NCI-H748 (cell line): Measurements from ENCODE around the gene BRICD5.
"Not testable (repeated sequence)": the region's sequence is repeated elsewhere in the genome, so short reads cannot be mapped to it uniquely, and the experiment has no call there.

Source experiments
- DNase-seq: peaks from one replicate; lab custom pipeline; 2025; ENCODE audit not compliant: unreplicated experiment; lab: John Stamatoyannopoulos, UW

Gene BRICD5

DNA sequence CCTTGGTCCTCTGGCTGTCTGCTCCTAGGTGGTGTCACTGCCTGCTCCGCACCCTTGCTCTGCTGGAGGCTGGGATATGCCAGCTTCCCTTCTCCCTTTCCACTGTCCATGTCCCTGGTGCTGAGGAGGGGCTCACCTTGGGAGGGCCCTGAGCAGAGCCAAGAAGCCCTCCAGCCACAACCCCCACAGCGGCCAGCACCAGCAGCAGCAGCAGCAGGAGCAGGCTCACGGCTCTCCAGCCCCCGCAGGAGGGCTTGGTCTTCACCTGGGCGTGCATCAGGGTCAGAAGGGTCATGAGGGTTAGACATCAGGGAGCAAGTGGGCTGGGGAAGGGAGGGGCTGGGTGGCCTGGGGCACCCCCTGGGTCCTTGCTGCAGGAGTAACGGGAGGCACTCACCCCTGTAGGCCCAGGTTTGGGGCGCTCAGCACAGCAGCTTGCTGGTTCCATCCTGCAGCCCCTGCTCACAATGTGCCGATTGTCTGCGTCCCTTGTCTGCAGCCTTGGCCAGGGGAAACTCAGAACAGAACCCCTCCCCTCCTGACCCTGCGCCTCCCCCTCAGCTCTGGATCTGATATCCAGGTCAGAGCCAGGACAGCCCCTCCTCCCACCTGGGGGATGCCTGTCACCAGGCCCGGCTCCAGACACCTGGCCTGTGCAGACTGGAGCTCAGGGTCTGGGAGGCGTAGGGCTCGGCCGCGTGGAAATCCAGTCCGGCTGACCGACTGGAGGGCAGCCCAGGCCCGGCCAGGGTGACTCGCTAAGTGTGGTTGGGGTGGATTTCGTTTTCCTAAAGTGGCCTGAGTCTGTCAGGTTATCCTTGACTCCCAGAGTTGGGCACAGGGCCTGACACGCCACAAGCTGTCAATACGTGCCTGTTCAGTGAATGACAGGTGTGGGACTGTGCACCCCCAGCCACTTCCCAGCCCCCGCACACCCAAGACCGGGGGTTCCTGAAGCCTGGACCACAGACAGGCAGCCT is at the start of gene BRICD5:
BRICD5 (minus strand) TSS at position 478 of the 980 bp plus-strand sequence; CDS start at position 448, 30 bp downstream.
- no peak for DNase-seq

DNA sequence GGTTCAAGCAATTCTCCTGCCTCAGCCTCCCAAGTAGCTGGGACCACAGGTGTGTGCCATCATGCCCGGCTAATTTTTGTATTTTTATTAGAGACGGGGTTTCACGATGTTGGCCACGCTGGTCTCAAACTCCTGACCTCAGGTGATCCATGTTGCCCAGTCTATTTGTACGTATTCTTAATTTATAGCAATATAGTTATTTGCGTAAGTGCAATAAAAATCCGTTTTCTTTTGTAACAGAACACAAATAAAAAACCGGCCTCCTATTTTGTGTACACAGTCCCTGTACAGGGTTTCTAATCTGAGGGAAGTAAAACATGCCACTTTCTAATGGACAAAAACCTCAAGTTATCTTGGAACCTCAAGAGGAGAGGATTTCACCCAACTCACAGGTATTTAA is 49.6 kb upstream of the BRICD5 start:
- DNase-seq: no peak

DNA sequence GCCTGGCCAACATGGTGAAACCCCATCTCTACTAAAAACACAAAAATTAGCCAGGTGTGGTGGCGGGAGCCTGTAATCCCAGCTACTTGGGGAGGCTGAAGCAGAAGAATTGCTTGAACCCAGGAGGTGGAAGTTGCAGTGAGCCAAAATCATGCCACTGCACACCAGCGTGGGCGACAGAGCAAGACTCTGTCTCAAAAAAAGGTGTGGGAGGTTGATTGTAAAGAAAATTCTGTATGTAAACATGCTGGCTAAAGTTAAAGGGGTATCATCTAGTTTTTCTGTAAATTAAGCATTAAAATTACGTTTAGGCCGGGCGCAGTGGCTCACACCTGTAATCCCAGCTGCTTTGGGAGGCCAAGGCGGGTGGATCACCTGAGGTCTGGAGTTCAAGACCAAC is 47.9 kb upstream of the BRICD5 start:
- not testable (repeated sequence) for DNase-seq

DNA sequence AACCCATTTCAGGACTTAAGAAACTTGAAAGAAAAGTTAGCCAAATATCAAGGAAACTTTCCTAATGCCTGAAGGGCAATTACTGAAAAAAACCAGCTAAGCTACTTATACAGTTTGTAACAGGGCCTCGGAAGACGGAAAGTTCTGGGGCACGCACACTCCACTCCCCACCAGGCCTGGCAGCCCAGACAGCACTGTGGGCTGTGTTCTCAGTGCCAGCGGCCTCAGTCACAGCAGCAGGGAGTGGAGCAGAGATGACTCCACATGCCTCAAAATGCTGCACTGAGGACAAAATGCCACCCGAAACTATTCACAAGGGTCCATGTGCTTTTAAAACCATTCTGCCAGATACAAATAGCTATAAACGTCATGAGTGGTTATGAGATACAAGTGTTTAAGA is 47.1 kb upstream of the BRICD5 start:
- DNase-seq: no peak

DNA sequence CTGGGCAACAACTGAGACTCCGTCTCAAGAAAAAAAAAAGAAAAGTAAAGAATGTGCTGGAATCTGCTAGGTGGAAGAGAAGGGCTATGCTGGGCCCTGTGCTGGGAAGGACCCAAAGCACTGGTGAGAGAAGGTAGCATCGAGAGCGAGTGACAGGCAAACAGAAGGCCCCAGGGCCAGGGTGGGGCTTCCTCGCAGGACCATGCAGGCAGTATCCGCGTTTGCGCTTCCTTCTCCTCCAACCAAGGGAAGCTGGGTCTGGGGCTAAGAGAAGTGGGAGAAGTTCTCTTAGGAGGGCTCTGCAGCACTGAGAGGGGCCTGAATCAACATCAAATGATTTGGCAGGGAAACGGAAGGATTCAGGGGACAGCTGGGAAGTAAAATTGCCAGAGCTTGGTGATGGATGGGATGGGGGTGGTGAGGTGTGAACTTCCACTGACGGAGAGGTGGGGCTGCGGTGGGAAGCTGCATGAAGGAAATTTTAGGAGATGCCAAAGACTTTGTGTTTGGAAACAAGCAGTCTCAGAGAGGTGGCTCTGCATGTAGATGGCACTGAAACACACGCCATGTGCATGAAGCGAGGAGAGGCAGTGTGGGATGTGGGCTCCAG is 46.0 kb upstream of the BRICD5 start:
- DNase-seq: no peak

DNA sequence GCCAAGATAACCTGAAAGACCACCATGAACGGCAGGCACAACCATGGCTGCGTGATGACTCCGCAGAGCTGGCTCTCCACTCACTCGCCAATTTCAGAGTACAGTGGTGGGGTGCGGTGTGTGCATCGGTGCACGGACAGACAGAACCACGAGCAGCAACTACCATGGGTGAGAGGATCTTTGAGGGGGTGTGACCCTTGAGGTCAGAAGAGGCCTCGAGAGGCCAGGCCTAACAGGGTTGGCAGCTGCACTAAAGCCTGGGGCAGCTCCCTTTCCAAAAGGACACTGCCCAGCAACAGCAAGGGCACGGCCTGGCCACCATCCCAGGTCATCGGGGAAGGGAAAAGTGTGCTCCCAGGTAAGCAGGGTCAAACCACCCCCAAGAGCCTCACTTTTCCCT is 42.6 kb upstream of the BRICD5 start:
- DNase-seq: no peak

DNA sequence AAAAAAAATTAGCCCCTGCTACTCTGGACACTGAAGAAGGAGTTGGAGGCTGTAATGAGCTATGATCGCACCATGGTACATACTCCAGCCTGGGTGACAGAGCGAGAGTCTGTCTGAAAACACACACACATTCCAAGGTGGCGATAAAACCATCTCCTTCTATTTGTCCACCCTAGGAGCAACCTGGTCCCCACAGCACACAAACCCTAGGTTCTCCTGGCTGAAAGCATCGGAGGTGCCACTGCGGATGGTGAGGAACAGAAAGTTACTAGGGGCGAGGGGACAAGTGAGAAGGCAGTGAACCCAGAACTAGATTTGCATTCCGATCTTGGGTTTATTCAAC is 42.1 kb upstream of the BRICD5 start:
- DNase-seq: no peak

DNA sequence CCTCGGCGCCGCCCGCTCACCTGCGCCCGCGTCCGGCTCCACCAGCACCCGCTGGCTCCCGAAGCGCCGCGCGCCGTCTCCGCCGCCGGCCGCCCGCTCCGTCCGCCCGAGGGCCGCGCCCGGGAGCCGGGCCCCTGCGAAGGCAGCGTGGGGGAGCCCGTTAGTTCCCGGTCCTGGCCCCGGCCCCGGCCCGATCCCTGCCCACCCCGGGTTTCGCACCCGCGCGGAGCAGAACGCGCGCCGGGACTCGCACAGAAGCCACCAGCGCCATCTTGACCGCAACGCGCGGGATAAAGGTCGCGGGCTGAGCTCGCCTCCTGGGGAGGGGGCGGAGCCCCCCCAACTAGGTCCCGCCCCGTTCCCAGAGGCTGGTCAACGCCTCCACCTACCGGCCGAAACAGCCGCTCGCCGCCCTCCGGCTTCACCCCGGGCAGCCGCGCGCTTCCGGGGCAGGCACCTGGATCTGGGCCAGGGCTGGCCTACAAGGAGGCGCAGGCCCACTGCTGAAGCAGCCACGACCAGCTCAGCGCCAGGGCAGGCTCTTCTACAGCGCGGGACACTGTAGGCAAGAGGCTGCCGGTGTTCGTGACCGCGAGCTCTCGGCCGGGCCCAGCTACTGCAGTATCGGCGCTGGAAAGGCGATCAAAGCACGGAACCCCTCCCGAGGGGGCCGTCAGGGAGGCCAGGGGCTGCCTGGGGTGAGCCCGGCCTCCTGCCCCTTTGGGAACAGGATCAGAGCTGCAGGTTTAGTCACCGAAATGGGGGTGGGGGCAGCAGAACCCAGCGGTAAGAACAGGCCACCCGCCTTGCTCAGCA is 40.8 kb upstream of the BRICD5 start, which contains the start of gene ECI1:
ECI1 (minus strand) TSS at position 292 of the 816 bp plus-strand sequence; CDS start at position 271, 21 bp downstream.
- peak; percentile 88 for DNase-seq

DNA sequence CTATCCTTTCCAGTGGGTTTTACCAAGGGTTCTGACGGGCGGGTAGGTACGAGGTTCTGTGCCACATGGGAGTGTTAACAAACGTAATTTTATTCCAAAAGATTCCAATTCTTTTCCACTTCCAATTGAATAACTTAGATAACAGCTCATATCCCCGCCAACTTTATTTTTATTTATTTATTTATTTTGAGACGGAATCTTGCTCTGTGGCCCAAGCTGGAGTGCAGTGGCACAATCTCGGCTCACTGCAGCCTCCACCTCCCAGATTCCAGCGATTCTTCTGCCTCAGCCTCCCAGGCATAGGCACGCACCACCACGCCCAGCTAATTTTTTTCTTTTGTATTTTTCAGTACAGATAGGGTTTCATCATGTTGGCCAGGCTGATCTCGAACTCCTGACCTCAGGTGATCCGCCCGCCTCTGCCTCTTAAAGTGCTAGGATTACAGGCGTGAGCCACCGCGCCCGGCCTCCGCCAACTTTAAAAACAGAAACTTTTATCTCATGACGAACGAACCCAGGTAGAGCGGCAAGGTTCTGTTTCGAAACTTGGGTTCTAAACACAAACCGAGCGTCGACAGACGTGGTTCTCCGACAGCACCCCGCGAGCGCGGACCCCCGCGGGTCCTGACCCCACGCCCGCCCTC is 40.1 kb upstream of the BRICD5 start:
- DNase-seq: peak; percentile 62

DNA sequence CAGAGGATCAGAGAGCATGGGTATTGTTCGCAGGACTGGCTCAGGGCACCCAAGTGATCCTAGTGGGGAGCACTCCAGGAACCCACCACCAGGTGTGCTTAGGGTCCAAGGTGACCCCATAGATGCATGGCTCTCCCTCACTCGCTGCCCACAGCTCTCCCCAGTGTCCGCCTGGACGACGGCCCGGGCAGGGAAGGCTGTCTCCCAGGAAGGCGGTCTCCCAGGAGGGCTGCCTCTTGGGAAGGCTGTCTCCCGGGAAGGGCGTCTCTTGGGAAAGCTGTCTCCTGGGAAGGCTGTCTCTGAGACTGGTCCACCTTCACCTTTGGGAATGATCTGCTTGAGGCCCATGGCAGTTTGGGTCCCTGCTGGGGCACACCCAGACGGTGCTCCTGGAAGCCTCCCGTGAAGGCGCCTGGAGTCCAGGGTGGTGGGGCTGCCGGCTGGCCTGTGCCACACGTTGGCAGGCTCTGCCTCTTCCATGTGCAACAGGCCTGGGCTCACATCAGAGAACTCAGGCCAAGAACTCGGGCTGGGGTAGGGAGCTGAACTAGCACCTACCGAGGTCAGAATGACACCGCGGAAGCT is 35.7 kb upstream of the BRICD5 start:
- no peak for DNase-seq

DNA sequence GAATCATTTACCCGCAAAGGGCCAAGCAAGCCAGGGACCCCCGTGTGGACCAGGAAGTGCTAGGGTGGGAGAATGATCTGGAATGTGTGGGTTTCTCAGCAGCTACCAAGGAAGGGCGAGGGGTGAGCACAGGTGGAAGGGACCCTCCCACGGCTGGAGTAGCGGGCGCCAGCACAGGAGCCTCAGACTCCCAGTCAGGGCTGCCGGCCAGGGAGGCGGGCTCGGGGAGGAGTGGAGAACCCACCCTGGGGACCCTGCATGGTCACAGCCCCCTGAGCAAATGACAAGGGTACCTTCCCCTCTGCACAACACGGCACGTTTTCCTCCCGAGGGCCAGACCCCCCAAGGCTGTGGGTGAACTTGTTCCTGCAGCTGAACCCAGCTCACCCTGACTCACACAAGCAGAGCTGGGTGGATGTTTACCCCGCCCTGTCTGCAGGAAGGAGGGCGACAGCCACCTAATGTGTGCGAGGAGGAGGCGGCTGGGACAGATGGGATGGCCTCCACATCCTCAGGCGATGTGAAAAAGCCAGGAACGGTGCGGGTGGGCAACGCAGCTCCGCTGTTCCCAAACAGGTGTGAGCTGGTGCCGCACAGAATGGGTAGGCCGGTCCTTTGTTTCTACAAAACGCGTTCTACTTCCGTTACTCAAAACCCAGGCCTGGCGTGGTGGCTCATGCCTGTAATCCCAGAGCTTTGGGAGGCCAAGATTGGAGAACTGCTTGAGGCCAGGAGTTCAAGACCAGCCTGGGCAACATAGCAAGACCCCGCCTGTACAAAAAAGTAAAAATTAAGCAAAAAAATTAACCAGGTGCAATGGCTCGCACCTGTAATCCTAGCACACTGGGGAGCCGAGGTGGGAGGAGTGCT is 34.5 kb upstream of the BRICD5 start:
- DNase-seq: no peak

DNA sequence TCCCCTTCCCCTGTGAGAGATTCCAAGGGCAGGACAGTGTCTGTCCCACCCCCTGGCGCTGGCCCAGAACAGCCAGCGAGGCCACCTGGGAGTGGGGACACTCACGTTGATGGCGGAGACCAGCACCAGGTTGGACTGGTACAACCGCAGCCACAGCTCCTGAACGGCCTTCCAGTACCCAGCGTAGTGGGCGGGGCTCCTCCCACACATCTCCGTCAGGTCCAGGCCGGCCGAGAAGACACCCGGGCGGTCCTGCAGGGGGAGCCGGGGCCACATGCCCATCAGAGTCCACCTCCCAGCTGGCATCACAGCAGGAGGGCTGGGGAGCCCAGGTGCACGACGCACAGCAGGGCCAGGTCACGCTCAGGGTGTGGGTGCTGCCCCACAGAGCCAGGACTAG is 33.6 kb upstream of the BRICD5 start:
- DNase-seq: no peak

DNA sequence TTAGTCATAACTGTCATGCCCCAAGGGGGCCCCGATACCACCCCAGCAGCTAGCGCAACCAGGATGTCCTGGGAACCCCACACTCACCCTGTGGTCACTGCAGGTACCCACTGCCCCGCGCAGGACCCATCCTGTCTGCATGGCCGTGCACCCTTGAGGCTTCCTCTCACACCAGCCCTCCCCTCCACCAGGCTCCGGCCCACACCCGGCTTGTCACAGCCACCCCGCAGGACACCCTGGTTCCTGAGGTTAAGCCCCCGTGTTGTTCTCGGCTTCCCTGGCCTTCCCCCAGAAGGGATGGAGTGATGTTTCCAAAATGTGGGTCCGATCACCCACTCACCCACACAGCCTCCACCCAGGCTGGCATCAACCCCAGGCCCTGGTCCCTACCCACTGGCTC is 33.1 kb upstream of the BRICD5 start:
- DNase-seq: no peak

DNA sequence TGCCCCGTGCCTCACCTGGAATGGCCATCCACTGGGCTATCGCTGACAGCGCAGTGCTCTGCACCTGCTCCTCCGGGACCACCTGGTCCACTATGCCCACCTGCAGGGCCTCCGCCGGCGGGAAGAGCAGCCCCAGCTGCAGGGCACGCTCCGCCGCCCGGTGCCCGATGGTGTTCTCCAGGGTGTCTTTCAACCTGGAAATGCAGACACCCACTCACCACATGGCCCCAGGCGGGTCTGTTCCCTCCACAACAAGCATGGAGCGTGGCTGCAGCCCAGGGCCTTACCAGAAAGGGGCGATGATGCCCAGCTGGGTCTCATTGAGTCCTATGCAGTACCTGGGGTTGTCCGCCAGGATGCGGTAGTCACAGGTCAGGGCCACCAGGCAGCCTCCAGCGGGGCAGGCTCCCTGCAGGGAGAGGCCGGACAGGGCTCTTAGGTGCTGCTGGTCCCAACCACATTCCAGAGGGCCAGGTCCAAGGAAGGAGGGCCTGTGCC is 32.4 kb upstream of the BRICD5 start:
- no peak for DNase-seq

DNA sequence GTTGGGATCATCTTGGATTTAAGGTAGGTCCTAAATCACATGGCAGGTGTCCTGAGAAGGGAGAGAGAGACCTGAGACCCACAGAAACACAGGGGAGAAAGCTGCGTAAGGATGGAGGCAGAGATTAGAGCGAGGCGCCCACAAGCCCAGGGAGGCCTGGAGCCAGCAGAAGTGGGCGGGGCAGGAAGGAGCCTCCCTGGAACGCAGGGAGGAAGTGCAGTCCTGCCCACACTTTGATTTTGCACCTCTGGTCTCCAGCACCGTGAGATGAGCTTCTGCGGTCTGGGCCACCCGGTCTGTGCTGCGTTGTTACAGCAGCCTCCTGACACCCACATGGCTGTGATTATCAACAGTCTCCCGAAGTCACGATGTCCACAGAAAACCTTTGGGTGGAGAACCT is 31.9 kb upstream of the BRICD5 start:
- no peak for DNase-seq

DNA sequence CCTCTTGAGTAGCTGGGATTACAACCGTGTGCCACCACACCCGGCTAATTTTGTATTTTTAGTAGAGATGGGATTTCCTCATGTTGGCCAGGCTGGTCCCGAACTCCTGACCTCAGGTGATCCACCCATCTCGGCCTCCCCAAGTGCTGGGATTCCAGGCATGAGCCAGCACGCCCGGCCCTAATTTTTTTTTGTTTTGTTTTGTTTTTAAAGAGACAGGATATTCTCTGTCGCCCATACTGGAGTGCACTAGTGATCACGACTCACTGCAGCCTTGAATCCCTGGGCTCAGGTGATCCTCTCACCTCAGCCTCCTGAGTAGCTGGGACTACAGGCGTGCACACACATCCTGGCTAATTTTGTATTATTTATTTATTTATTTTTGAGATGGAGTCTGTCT is 29.7 kb upstream of the BRICD5 start:
- not testable (repeated sequence) for DNase-seq

DNA sequence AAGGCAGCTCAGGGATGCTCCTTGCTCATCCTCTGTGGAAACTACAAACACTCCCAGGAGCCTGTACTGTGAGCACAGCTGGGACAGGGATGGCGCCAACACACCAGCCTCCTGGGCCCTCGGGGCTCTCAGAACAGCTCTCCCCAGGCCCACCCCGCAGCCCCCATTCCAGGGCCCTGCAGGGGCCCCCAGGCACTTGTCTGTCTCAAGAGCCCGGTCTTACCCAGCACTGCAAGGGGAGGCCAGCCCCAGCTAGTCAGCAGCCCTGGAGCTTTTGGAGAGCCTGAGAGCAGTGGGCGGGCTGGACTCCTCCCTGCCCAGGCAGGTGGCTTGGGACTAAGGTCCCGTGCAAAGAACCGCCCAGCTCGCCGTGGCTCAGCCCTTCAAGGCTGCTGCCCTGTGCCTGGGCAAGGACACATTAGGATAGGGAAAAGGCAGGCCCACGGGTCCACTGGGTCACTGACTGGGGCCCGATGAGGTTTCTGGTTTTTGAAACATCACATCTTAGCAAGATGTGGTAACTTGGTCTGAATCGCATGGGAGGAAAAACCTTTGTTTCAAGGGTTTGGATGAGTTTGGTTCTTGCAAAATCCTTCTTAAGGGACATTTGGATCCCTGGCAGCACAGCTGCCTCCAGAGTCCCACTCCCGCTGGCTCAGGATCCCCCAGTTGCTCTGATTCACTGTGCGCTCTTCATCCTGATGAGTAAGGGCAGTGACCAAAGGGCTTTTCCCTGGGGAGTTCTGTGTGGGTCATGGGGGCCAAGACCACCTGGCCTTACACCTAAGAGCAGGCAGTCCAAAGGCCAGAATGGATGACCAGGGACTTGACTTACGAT is 28.4 kb upstream of the BRICD5 start:
- DNase-seq: no peak

DNA sequence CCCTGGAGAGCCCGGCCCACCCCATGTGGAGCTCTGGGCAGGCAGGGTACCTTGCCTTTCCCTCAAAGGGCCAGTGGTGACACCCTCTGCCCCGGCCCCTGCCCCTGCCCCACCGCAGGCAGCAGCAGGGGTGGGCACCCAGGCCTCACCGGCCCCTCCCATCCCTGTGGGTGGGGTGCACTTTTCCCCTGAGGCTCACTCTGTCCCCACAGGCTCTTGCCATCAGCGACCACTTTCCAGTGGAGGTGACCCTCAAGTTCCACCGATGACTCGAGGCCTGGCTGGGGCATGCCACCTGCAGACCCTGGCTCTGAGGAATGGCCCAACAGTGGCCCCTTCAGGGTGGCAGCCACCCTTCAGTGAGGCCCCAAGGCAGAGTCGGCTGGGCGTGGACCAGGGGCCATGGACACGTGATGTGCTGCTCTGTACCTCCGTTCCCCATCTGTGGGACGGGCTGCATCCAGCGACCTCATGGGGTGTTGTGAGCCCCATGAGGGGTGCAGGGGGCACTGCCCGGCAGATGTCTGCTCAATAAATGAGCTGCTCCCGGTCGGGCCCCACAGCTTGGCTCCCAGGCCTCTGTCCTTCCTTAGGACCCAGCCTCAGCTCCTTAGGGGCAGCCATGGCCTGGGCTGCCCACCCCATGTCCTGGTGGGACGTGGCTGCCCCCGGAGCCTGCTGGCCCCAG is 27.6 kb upstream of the BRICD5 start:
- DNase-seq: no peak
